CD4-positive, alpha-beta memory T cell (primary cell): Measurements from ENCODE around the gene SEC14L2. TPM values are rescaled to one million over a fixed set of nuclear protein-coding genes. Genes with fewer than 3 reads are reported as not detected.

ENCODE experiments used
- CTCF ChIA-PET: fragments of 350-600 bp; sonication (Branson Sonifier 250); formaldehyde crosslinking; loops from one replicate; lab custom pipeline; 2021; ENCODE audit warnings: inconsistent platforms; ENCODE audit not compliant: partially characterized antibody; lab: Charles Lee
- POLR2A ChIA-PET: fragments of 350-600 bp; sonication (Branson Sonifier 250); formaldehyde crosslinking; loops from one replicate; lab custom pipeline; 2021; ENCODE audit not compliant: partially characterized antibody; lab: Charles Lee
- DNase-seq, 5 donors: peaks; one replicate each; pipeline versions ENCODE4 v3.0.0 to v3.0.0-alpha.2; 2020 to 2022; ENCODE audit warnings: mixed read lengths in 1 of 5
- H3K27ac ChIP-seq: one replicate; pipeline ENCODE4 v1.7.0; 2013; ENCODE audit warnings: low read depth, low read length
- H3K27me3 ChIP-seq: 2 replicates; pipeline ENCODE4 v1.7.0; 2013; ENCODE audit warnings: mild to moderate bottlenecking, low read length, moderate library complexity; ENCODE audit not compliant: insufficient read depth
- H3K36me3 ChIP-seq: 2 replicates; pipeline ENCODE4 v1.7.0; 2013; ENCODE audit warnings: mild to moderate bottlenecking, low read length, moderate library complexity; ENCODE audit not compliant: insufficient read depth
- H3K4me1 ChIP-seq: 2 replicates; pipeline ENCODE4 v1.7.0; 2013; ENCODE audit warnings: mild to moderate bottlenecking, low read length, moderate library complexity; ENCODE audit not compliant: insufficient read depth
- H3K4me3 ChIP-seq, 2 donors: one replicate each; pipeline ENCODE4 v1.7.0; 2013; ENCODE audit warnings: low read length in 2 of 2, mild to moderate bottlenecking in 1 of 2
- H3K9me3 ChIP-seq, 2 donors: one replicate each; pipeline ENCODE4 v1.7.0; 2013; ENCODE audit warnings: low read length in 2 of 2, control low read depth in 1 of 2; ENCODE audit not compliant: control insufficient read depth in 1 of 2
- H3K27ac Mint-ChIP-seq, 7 donors: one replicate each; pipeline ENCODE4 v1.8.0; 2020 to 2021; ENCODE audit warnings: mixed read lengths in 7 of 7, mild to moderate bottlenecking in 6 of 7, inconsistent platforms in 3 of 7, moderate library complexity in 3 of 7
- H3K27me3 Mint-ChIP-seq, 2 donors: one replicate each; pipeline ENCODE4 v1.8.0; 2020 to 2021; ENCODE audit warnings: mixed read lengths in 2 of 2
- H3K36me3 Mint-ChIP-seq, 2 donors: one replicate each; pipeline ENCODE4 v1.8.0; 2020 to 2021; ENCODE audit warnings: mixed read lengths in 2 of 2, inconsistent platforms in 1 of 2, mild to moderate bottlenecking in 1 of 2
- H3K4me1 Mint-ChIP-seq, 4 donors: one replicate each; pipeline ENCODE4 v1.8.0; 2020 to 2021; ENCODE audit warnings: mixed read lengths in 4 of 4, mild to moderate bottlenecking in 1 of 4
- H3K4me3 Mint-ChIP-seq, 8 donors: one replicate each; pipeline ENCODE4 v1.8.0; 2020 to 2021; ENCODE audit warnings: mixed read lengths in 8 of 8, mild to moderate bottlenecking in 7 of 8, moderate library complexity in 6 of 8, inconsistent platforms in 3 of 8
- H3K9me3 Mint-ChIP-seq, 8 donors: one replicate each; pipeline ENCODE4 v1.8.0; 2020 to 2021; ENCODE audit warnings: mixed read lengths in 8 of 8, mild to moderate bottlenecking in 5 of 8, inconsistent platforms in 3 of 8, moderate library complexity in 1 of 8
- intact Hi-C: fragments of 100-400 bp; cut with micrococcal nuclease; formaldehyde crosslinking; loops from one replicate; pipeline ENCODE4 v1.15.1; 2023
- polyA plus RNA-seq, 2 donors: library from polyadenylated mRNA; unstranded; fragments of 300-500 nt; fragmentation: Illumina TruSeq; gene quantifications; one replicate each; pipeline ENCODE4 v1.2.3, GENCODE V29; 2021
- total RNA-seq, 2 experiments: library from RNA; stranded (reverse); gene quantifications; one replicate each; pipeline ENCODE4 v1.2.3, GENCODE V29; 2021

SEC14L2 gene
- total and polyA plus RNA-seq, 4 experiments from 2014 or later: 6.0 to 13.8 (median 9.2) TPM

- no peaks in the 10 kb centered on the region for H3K36me3 ChIP-seq
- no peak overlapping the region for H3K4me3 ChIP-seq
- H3K27ac ChIP-seq: no peak overlapping the region
- H3K36me3 Mint-ChIP-seq: peaks cover 4 to 20% of the 10 kb centered on the region in 2 donors
- no peaks in the 10 kb centered on the region for H3K27me3 ChIP-seq
- CTCF ChIA-PET: no interaction called here
- no peaks in the 10 kb centered on the region for H3K27me3 Mint-ChIP-seq
- POLR2A ChIA-PET: no interaction called here
- H3K27ac Mint-ChIP-seq: peak overlapping the region in 4 of 7 donors; percentile 5 to 94 (median 89)
- no peaks in the 10 kb centered on the region for H3K9me3 ChIP-seq
- intact Hi-C loops: loop anchor here (10.0 kb wide), 1 partner anchor 665 kb away; the partner anchor contains the start of genes UQCR10 and ZMAT5
- DNase-seq: no peak
- peaks cover 15 to 41% (median 26%) of the 10 kb centered on the region in 4 donors for H3K4me1 Mint-ChIP-seq
- peaks cover 30% of the 10 kb centered on the region for H3K4me1 ChIP-seq
- H3K9me3 Mint-ChIP-seq: no peaks in the 10 kb centered on the region
- peak overlapping the region in 1 of 8 donors; percentile 38 for H3K4me3 Mint-ChIP-seq
Observed at GRCh38 chr22:30429887-30430286, 33.1 kb downstream of the SEC14L2 start.

- H3K9me3 Mint-ChIP-seq: peaks cover 0 to 8% (median 6%) of the 10 kb centered on the region in 8 donors
- peaks cover 19 to 41% (median 28%) of the 10 kb centered on the region in 4 donors for H3K4me1 Mint-ChIP-seq
- no peaks in the 10 kb centered on the region for H3K27me3 Mint-ChIP-seq
- H3K27ac ChIP-seq: no peak overlapping the region
- no peak overlapping the region for H3K4me3 Mint-ChIP-seq
- intact Hi-C loops: no loop called here
- no peaks in the 10 kb centered on the region for H3K27me3 ChIP-seq
- no peak overlapping the region for H3K4me3 ChIP-seq
- no peaks in the 10 kb centered on the region for H3K9me3 ChIP-seq
- POLR2A ChIA-PET: interaction anchor here (9.7 kb wide), 1 partner anchor 7 kb away, joined by 126 read pairs; the partner anchor contains the start of gene MTFP1
- no peaks in the 10 kb centered on the region for H3K36me3 ChIP-seq
- H3K36me3 Mint-ChIP-seq: peaks cover 11 to 25% of the 10 kb centered on the region in 2 donors
- H3K27ac Mint-ChIP-seq: peak overlapping the region in 4 of 7 donors; percentile 32 to 77 (median 64)
- CTCF ChIA-PET: interaction anchor here (0.8 to 1.0 kb wide), 2 partner anchors 14 to 40 kb away, joined by 3 to 4 read pairs; no protein-coding TSS in a partner anchor
- peaks cover 29% of the 10 kb centered on the region for H3K4me1 ChIP-seq
- DNase-seq: no peak
Observed at GRCh38 chr22:30430933-30431332, 34.1 kb downstream of the SEC14L2 start.

- H3K4me3 ChIP-seq: no peak overlapping the region
- CTCF ChIA-PET: interaction anchor here (0.9 to 7.0 kb wide), 3 partner anchors 7 to 145 kb away, joined by 3 to 74 read pairs (median 3); partner anchors contain the start of gene MTFP1
- Mint-ChIP-seq H3K36me3 (peaks cover 14 to 17% of the 10 kb centered on the region in 2 donors), H3K4me1 (peaks cover 15 to 32% (median 21%) of the 10 kb centered on the region in 4 donors), H3K4me3 (no peak overlapping the region), H3K27ac (peak overlapping the region in 2 of 7 donors; percentile 59 to 63), H3K27me3 (peaks cover 0 to 1% of the 10 kb centered on the region in 2 donors), H3K9me3 (peaks cover 0 to 12% (median 9%) of the 10 kb centered on the region in 8 donors)
- H3K27ac ChIP-seq: no peak overlapping the region
- H3K36me3 ChIP-seq: no peaks in the 10 kb centered on the region
- H3K27me3 ChIP-seq: no peaks in the 10 kb centered on the region
- POLR2A ChIA-PET: interaction anchor here (9.7 kb wide), 1 partner anchor 8 kb away, joined by 126 read pairs; the partner anchor contains the start of gene MTFP1
- peaks cover 24% of the 10 kb centered on the region for H3K4me1 ChIP-seq
- H3K9me3 ChIP-seq: no peaks in the 10 kb centered on the region
- DNase-seq: no peak
- intact Hi-C loops: no loop called here
Observed at GRCh38 chr22:30432096-30432495, 35.3 kb downstream of the SEC14L2 start.

- no peaks in the 10 kb centered on the region for H3K27me3 ChIP-seq
- intact Hi-C loops: no loop called here
- H3K36me3 ChIP-seq: no peaks in the 10 kb centered on the region
- H3K27ac ChIP-seq: no peak overlapping the region
- Mint-ChIP-seq H3K4me3 (no peak overlapping the region), H3K4me1 (peaks cover 11 to 28% (median 18%) of the 10 kb centered on the region in 4 donors), H3K27ac (peak overlapping the region in 1 of 7 donors; percentile 100), H3K27me3 (peaks cover 0 to 1% of the 10 kb centered on the region in 2 donors), H3K9me3 (peaks cover 0 to 13% (median 9%) of the 10 kb centered on the region in 8 donors), H3K36me3 (peaks cover 15 to 19% of the 10 kb centered on the region in 2 donors)
- ChIA-PET POLR2A (interaction anchor here (9.7 kb wide), 1 partner anchor 8 kb away, joined by 126 read pairs; the partner anchor contains the start of gene MTFP1), CTCF (interaction anchor here (0.6 to 7.0 kb wide), 4 partner anchors 8 to 145 kb away, joined by 3 to 74 read pairs (median 3); partner anchors contain the start of gene MTFP1)
- no peaks in the 10 kb centered on the region for H3K9me3 ChIP-seq
- H3K4me3 ChIP-seq: no peak overlapping the region
- peaks cover 19% of the 10 kb centered on the region for H3K4me1 ChIP-seq
- no peak for DNase-seq
Observed at GRCh38 chr22:30432520-30432919, 35.7 kb downstream of the SEC14L2 start.

- Mint-ChIP-seq H3K27ac (peak overlapping the region in 4 of 7 donors; percentile 58 to 100 (median 76)), H3K36me3 (peaks cover 15 to 17% of the 10 kb centered on the region in 2 donors), H3K4me1 (peaks cover 11 to 24% (median 18%) of the 10 kb centered on the region in 4 donors), H3K4me3 (no peak overlapping the region), H3K9me3 (peaks cover 0 to 13% (median 9%) of the 10 kb centered on the region in 8 donors), H3K27me3 (peaks cover 1% of the 10 kb centered on the region in 2 donors)
- H3K36me3 ChIP-seq: no peaks in the 10 kb centered on the region
- no peaks in the 10 kb centered on the region for H3K27me3 ChIP-seq
- POLR2A ChIA-PET: interaction anchor here (9.7 kb wide), 1 partner anchor 9 kb away, joined by 126 read pairs; the partner anchor contains the start of gene MTFP1
- CTCF ChIA-PET: interaction anchor here (0.6 to 7.0 kb wide), 3 partner anchors 8 to 145 kb away, joined by 3 to 74 read pairs (median 3); partner anchors contain the start of gene MTFP1
- intact Hi-C loops: no loop called here
- no peak overlapping the region for H3K27ac ChIP-seq
- no peaks in the 10 kb centered on the region for H3K9me3 ChIP-seq
- peaks cover 19% of the 10 kb centered on the region for H3K4me1 ChIP-seq
- no peak overlapping the region for H3K4me3 ChIP-seq
- no peak for DNase-seq
Observed at GRCh38 chr22:30433227-30433626, 36.4 kb downstream of the SEC14L2 start.

GRCh38 chr22:30433773-30434172, 37.0 kb downstream of the SEC14L2 start:
- ChIA-PET CTCF (interaction anchor here (7.0 kb wide), 1 partner anchor 9 kb away, joined by 74 read pairs; the partner anchor contains the start of gene MTFP1), POLR2A (interaction anchor here (1.4 to 9.7 kb wide), 3 partner anchors 10 to 144 kb away, joined by 3 to 126 read pairs (median 4); partner anchors contain the start of genes CASTOR1 and MTFP1)
- Mint-ChIP-seq H3K36me3 (peaks cover 14 to 15% of the 10 kb centered on the region in 2 donors), H3K27ac (peak overlapping the region in 3 of 7 donors; percentile 100), H3K4me3 (no peak overlapping the region), H3K27me3 (peaks cover 6% of the 10 kb centered on the region in 2 donors), H3K4me1 (peaks cover 11 to 29% (median 18%) of the 10 kb centered on the region in 4 donors), H3K9me3 (peaks cover 0 to 14% (median 10%) of the 10 kb centered on the region in 8 donors)
- H3K4me3 ChIP-seq: no peak overlapping the region
- no peaks in the 10 kb centered on the region for H3K36me3 ChIP-seq
- intact Hi-C loops: no loop called here
- no peak overlapping the region for H3K27ac ChIP-seq
- no peaks in the 10 kb centered on the region for H3K9me3 ChIP-seq
- H3K27me3 ChIP-seq: peaks cover 5% of the 10 kb centered on the region
- no peak for DNase-seq
- H3K4me1 ChIP-seq: peaks cover 19% of the 10 kb centered on the region
